Measurements from ENCODE around the gene TBX18. TPM values are rescaled to one million over a fixed set of nuclear protein-coding genes. Genes with fewer than 3 reads are reported as not detected.

The TBX18 gene
- total RNA-seq = 0.32 and 31.0 TPM in 2 replicates

DNA sequence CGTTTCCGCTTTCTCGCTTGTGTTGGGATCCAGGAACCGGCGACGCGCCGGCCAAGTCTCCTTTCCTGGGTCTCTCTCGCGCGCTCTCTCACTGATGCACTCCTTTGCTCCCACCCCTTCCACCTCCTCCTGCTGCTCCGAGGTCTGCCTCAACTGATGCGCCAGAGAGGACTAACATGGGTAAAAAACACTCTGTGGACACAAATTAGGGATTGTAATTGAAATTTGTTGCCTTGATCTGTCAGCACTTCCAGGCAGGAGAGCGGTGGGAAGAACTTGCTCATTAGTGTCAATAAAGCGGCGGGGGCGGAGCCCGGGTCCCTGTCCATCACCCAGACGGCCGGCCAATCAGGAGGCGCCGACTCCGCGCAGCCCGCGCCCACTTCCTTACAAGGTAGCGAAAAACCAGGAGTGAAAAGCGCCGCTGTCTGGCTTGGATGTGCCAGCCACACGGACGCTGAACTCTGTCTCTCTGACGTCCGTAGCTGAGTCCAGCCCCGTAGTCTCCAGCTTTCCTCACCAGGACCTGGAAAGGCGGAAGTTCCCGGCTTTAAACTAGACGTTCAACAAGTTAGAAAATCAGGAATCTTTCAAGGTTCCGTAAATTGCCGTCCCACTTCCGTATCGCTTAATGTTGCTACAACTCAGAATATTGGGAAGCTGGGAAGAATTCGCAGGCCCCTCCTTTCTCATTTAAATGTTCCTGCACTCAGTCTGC, at the start of gene TBX18:
TBX18 (minus strand) TSS at position 267 of the 718 bp plus-strand sequence. CDS start 417 bp downstream, outside the sequence.

Data from bladder microvascular endothelial cell (primary cell).